Measurements from ENCODE around the gene ASIC2. TPM values are rescaled to one million over a fixed set of nuclear protein-coding genes. Genes with fewer than 3 reads are reported as not detected.

The ASIC2 gene
- total RNA-seq, 1 experiment from 2014 or later, result 0.11 TPM

DNA sequence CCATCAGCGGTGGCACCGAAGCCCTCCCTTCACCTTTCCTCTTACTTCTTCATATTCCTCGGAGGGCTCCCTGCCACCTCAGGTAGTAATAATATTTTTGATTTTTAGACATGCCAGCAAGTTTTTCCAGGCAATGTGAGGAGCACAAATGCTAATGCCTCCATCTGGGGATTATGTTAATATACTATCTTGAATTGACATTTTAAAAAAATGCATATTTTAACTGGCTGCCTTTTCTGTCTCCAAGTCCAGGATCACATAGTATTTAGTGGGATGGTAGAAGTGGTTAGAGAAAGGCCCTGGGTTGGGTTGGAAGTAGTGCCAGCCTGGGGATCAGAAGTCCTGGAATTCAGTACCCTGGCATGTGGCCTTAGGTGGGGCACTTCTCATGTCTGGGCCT is 154.5 kb downstream of the ASIC2 start:
- H3K27me3 ChIP-seq (ENCODE audit: low read length), result peaks cover 9% of the 10 kb centered on the region
- no peaks in the 10 kb centered on the region for H3K79me2 ChIP-seq (ENCODE audit: low read length)
- H3K9me3 ChIP-seq (ENCODE audit: low read length), result no peaks in the 10 kb centered on the region
- H3K4me2 ChIP-seq (ENCODE audit: low read length), result no peak overlapping the region
- no peak for ATAC-seq
- no peak overlapping the region for H2AFZ ChIP-seq (ENCODE audit: low read length)
- no peaks in the 10 kb centered on the region for H3K9me2 ChIP-seq (replicated peaks; ENCODE audit: low read length)
- BruUV-seq (replicated peaks), result no TSS peak
- H3K36me3 ChIP-seq (ENCODE audit: low read depth, low read length), result no peaks in the 10 kb centered on the region
- ChIA-PET POLR2A (ENCODE audit: unreplicated experiment) (no interaction called here), CTCF (no interaction called here)
- H3F3A ChIP-seq (ENCODE audit: low read length, unreplicated experiment), result no peaks in the 10 kb centered on the region
- no peak for DNase-seq
- intact Hi-C loops (cut with micrococcal nuclease), result no loop called here
- no peak overlapping the region for H3K4me3 ChIP-seq (ENCODE audit: low read length)
- TF ChIP-seq, protein P1, sequence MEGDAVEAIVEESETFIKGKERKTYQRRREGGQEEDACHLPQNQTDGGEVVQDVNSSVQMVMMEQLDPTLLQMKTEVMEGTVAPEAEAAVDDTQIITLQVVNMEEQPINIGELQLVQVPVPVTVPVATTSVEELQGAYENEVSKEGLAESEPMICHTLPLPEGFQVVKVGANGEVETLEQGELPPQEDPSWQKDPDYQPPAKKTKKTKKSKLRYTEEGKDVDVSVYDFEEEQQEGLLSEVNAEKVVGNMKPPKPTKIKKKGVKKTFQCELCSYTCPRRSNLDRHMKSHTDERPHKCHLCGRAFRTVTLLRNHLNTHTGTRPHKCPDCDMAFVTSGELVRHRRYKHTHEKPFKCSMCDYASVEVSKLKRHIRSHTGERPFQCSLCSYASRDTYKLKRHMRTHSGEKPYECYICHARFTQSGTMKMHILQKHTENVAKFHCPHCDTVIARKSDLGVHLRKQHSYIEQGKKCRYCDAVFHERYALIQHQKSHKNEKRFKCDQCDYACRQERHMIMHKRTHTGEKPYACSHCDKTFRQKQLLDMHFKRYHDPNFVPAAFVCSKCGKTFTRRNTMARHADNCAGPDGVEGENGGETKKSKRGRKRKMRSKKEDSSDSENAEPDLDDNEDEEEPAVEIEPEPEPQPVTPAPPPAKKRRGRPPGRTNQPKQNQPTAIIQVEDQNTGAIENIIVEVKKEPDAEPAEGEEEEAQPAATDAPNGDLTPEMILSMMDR (conservative IDR thresholded peaks at IDR 0.05; ENCODE audit: low read depth, low read length), result no peak
- TF ChIP-seq EZH2 (IDR thresholded peaks at IDR 0.05; ENCODE audit: low read length, unreplicated experiment) (no peak), EZH2phosphoT487 (IDR thresholded peaks at IDR 0.05; ENCODE audit: borderline replicate concordance, low read length) (no peak)
- H3K4me1 ChIP-seq (ENCODE audit: insufficient read depth, low read length), result no peaks in the 10 kb centered on the region
- no peak overlapping the region for H3K9ac ChIP-seq (ENCODE audit: low read length)
- no peaks in the 10 kb centered on the region for H4K20me1 ChIP-seq (ENCODE audit: low read length)
- no peak overlapping the region for H3K27ac ChIP-seq (ENCODE audit: low read length)

DNA sequence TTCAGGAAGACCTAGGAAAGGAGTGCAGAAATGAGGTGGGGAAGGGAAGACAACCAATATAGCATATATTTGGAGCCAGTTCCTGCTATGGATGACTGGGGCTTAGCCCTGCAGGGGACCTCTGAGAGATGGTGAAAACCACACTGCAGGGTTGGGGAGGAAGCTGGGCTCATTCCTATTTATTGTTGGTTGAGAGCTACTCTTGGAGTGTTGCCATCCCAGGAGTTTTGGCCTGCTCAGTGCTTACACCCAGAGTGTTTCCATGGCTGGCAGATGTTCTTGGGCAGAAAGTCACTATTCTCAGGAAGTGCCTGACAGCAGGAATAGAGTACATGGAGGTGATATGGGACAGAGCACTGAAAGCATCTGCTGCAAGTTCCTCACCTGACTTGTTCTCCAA is 155.7 kb downstream of the ASIC2 start:
- intact Hi-C loops (cut with micrococcal nuclease), result no loop called here
- Histone ChIP-seq H3K27me3 (ENCODE audit: low read length) (peaks cover 21% of the 10 kb centered on the region), H3K36me3 (ENCODE audit: low read depth, low read length) (no peaks in the 10 kb centered on the region), H4K20me1 (ENCODE audit: low read length) (no peaks in the 10 kb centered on the region), H3K4me2 (ENCODE audit: low read length) (no peak overlapping the region), H3K4me3 (ENCODE audit: low read length) (no peak overlapping the region), H3F3A (ENCODE audit: low read length, unreplicated experiment) (no peaks in the 10 kb centered on the region), H3K9me2 (replicated peaks; ENCODE audit: low read length) (no peaks in the 10 kb centered on the region), H2AFZ (ENCODE audit: low read length) (no peak overlapping the region), H3K9ac (ENCODE audit: low read length) (no peak overlapping the region), H3K27ac (ENCODE audit: low read length) (no peak overlapping the region), H3K9me3 (ENCODE audit: low read length) (no peaks in the 10 kb centered on the region), H3K4me1 (ENCODE audit: insufficient read depth, low read length) (no peaks in the 10 kb centered on the region), H3K79me2 (ENCODE audit: low read length) (no peaks in the 10 kb centered on the region)
- ChIA-PET POLR2A (ENCODE audit: unreplicated experiment) (no interaction called here), CTCF (no interaction called here)
- DNase-seq (no peak), ATAC-seq (no peak)
- TF ChIP-seq EZH2phosphoT487 (IDR thresholded peaks at IDR 0.05; ENCODE audit: borderline replicate concordance, low read length), result no peak
- BruUV-seq (replicated peaks), result no TSS peak

DNA sequence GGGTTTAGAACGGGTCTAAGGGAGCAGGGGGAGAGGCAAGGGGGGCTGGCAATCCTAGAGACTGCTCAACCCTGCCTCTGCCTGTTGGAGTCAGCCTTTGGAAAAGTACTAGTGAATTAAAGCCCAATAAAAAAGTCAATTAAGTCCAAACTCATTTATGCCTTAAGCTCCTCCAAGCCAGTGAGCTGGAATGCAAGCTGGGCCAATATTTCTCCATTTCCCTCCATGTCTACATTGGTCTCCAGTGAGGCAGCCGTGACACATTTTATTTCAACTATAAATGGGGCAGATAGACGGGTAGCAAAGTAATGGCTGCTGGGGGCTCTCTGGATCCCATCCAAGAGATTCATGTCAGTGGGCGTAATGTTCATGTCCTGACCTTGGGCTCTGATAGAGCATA is 157.4 kb downstream of the ASIC2 start:
- DNase-seq, result no peak
- H3K9me2 ChIP-seq (replicated peaks; ENCODE audit: low read length), result no peaks in the 10 kb centered on the region
- H3F3A ChIP-seq (ENCODE audit: low read length, unreplicated experiment), result no peaks in the 10 kb centered on the region
- ChIA-PET CTCF (no interaction called here), POLR2A (ENCODE audit: unreplicated experiment) (no interaction called here)
- no peak for ATAC-seq
- no peaks in the 10 kb centered on the region for H3K4me1 ChIP-seq (ENCODE audit: insufficient read depth, low read length)
- H3K27ac ChIP-seq (ENCODE audit: low read length), result no peak overlapping the region
- no peak overlapping the region for H3K4me3 ChIP-seq (ENCODE audit: low read length)
- H3K9ac ChIP-seq (ENCODE audit: low read length), result no peak overlapping the region
- H3K4me2 ChIP-seq (ENCODE audit: low read length), result no peak overlapping the region
- no peaks in the 10 kb centered on the region for H3K9me3 ChIP-seq (ENCODE audit: low read length)
- H3K36me3 ChIP-seq (ENCODE audit: low read depth, low read length), result no peaks in the 10 kb centered on the region
- H3K79me2 ChIP-seq (ENCODE audit: low read length), result no peaks in the 10 kb centered on the region
- H2AFZ ChIP-seq (ENCODE audit: low read length), result no peak overlapping the region
- intact Hi-C loops (cut with micrococcal nuclease), result no loop called here
- H4K20me1 ChIP-seq (ENCODE audit: low read length), result no peaks in the 10 kb centered on the region
- peaks cover 29% of the 10 kb centered on the region for H3K27me3 ChIP-seq (ENCODE audit: low read length)
- TF ChIP-seq EZH2 (IDR thresholded peaks at IDR 0.05; ENCODE audit: low read length, unreplicated experiment) (no peak), EZH2phosphoT487 (IDR thresholded peaks at IDR 0.05; ENCODE audit: borderline replicate concordance, low read length) (no peak)
- TF ChIP-seq, protein P1 (conservative IDR thresholded peaks at IDR 0.05; ENCODE audit: low read depth, low read length), result no peak
- no TSS peak for BruUV-seq (replicated peaks)
